Glutamatergic neuron (in vitro differentiated cells): ENCODE results near the gene TTN. TPM values are rescaled to one million over a fixed set of nuclear protein-coding genes. Genes with fewer than 3 reads are reported as not detected.

Experiments used
- DNase-seq: peaks from one replicate; pipeline ENCODE4 v3.0.0; 2022
- H3K27ac Mint-ChIP-seq: one replicate; pipeline ENCODE4 v1.8.0; 2020; ENCODE audit warnings: mild to moderate bottlenecking, mixed read lengths, inconsistent platforms; ENCODE audit not compliant: unreplicated experiment
- H3K27me3 Mint-ChIP-seq: one replicate; pipeline ENCODE4 v1.8.0; 2020; ENCODE audit warnings: mild to moderate bottlenecking, moderate library complexity, mixed read lengths, inconsistent platforms; ENCODE audit not compliant: unreplicated experiment
- H3K36me3 Mint-ChIP-seq: one replicate; pipeline ENCODE4 v1.8.0; 2020; ENCODE audit warnings: mild to moderate bottlenecking, mixed read lengths, inconsistent platforms; ENCODE audit not compliant: unreplicated experiment
- H3K4me1 Mint-ChIP-seq: one replicate; pipeline ENCODE4 v1.8.0; 2020; ENCODE audit warnings: mild to moderate bottlenecking, low read depth, mixed read lengths, inconsistent platforms; ENCODE audit not compliant: unreplicated experiment
- H3K4me3 Mint-ChIP-seq: one replicate; pipeline ENCODE4 v1.8.0; 2020; ENCODE audit warnings: mild to moderate bottlenecking, mixed read lengths, inconsistent platforms; ENCODE audit not compliant: unreplicated experiment
- H3K9me3 Mint-ChIP-seq: one replicate; pipeline ENCODE4 v1.8.0; 2020; ENCODE audit warnings: mild to moderate bottlenecking, moderate library complexity, mixed read lengths, inconsistent platforms; ENCODE audit not compliant: unreplicated experiment
- CTCF ChIP-seq: fragments of 200-600 bp; sonication (generic); IDR thresholded peaks from one replicate; pipeline ENCODE4 v1.5.0; 2021; ENCODE audit not compliant: partially characterized antibody, unreplicated experiment
- long read RNA-seq: library from polyadenylated mRNA; unstranded; transcript quantifications from one replicate; pipeline ENCODE4 v2.0.0, GENCODE V29; 2020; ENCODE audit not compliant: unreplicated experiment
- total RNA-seq: library from RNA; stranded (reverse); fragmentation: NEBNext Ultra II Directional; extraction: Animal tissue kit (Norgen Biotek cat#: 25700); gene quantifications from one replicate; pipeline ENCODE4 v1.2.1, GENCODE V29; 2021; ENCODE audit not compliant: unreplicated experiment

TTN gene
- total RNA-seq: 0.34 TPM
- long read RNA-seq: 0 reads

- no peak within 1 kb of the TSS for H3K4me3 Mint-ChIP-seq
- H3K27ac Mint-ChIP-seq: no peak within 1 kb of the TSS
- no peak for TF ChIP-seq CTCF
- no peaks in the 10 kb centered on the region for H3K27me3 Mint-ChIP-seq
- H3K9me3 Mint-ChIP-seq: no peaks in the 10 kb centered on the region
- H3K4me1 Mint-ChIP-seq: no peaks in the 10 kb centered on the region
- DNase-seq: no peak
- no peaks in the 10 kb centered on the region for H3K36me3 Mint-ChIP-seq
Observed at GRCh38 chr2:178807227-178808008, at the start of gene TTN. TTN (minus strand) TSS chr2:178807423; CDS start chr2:178804642, 2,781 bp downstream.

- Mint-ChIP-seq H3K9me3 (peaks cover 2% of the 10 kb centered on the region), H3K27ac (no peak overlapping the region), H3K4me3 (no peak overlapping the region), H3K36me3 (no peaks in the 10 kb centered on the region), H3K27me3 (no peaks in the 10 kb centered on the region), H3K4me1 (no peaks in the 10 kb centered on the region)
- no peak for DNase-seq
- no peak for TF ChIP-seq CTCF
Observed at GRCh38 chr2:178855151-178855550, 47.9 kb upstream of the TTN start.

GRCh38 chr2:178848335-178848734 lies 41.1 kb upstream of the TTN start:
- TF ChIP-seq CTCF: no peak
- no peak for DNase-seq
- H3K27me3 Mint-ChIP-seq: peaks cover 1% of the 10 kb centered on the region
- no peak overlapping the region for H3K4me3 Mint-ChIP-seq
- H3K27ac Mint-ChIP-seq: no peak overlapping the region
- H3K4me1 Mint-ChIP-seq: peaks cover 6% of the 10 kb centered on the region
- peaks cover 8% of the 10 kb centered on the region for H3K36me3 Mint-ChIP-seq
- peaks cover 2% of the 10 kb centered on the region for H3K9me3 Mint-ChIP-seq

GRCh38 chr2:178846458-178846802 lies 39.2 kb upstream of the TTN start:
- H3K4me3 Mint-ChIP-seq: no peak overlapping the region
- H3K27me3 Mint-ChIP-seq: peaks cover 1% of the 10 kb centered on the region
- no peak for DNase-seq
- no peaks in the 10 kb centered on the region for H3K9me3 Mint-ChIP-seq
- peaks cover 8% of the 10 kb centered on the region for H3K36me3 Mint-ChIP-seq
- peaks cover 6% of the 10 kb centered on the region for H3K4me1 Mint-ChIP-seq
- TF ChIP-seq CTCF: no peak
- H3K27ac Mint-ChIP-seq: no peak overlapping the region
